Stimulated activated CD4-positive, alpha-beta T cell treated with anti-CD3 and anti-CD28 coated beads, Interleukin-15, amount 100 ng/mL, for 24 hours (primary cell): Measurements from ENCODE around the gene DOCK10.
A peak's percentile ranks its signal among the peaks of the same experiment; 100 is the strongest.
"Not testable (repeated sequence)": the region's sequence is repeated elsewhere in the genome, so short reads cannot be mapped to it uniquely, and the experiment has no call there.

Experiments used
- DNase-seq: peaks from one replicate; pipeline ENCODE4 v3.0.0-alpha.2; 2020

Gene DOCK10

DNA sequence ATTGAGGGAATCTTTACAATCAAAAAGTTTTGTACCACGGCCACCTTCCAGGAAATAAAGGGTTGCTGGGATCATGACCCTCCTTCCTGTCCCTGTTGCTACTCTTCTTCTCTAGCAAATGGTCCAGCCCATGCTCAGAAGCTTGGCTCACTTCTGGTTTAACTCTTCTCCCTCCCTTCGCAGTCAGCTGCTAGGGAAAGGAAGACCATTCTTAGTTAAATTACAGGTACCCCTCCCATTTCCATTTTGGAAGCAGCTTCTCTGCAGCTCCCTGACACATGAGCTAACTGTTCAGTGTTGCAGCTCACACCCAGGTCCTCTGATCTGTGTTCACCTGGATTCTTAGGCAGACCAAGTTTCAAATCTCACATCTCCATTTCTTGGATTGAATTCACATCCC, 100.3 kb downstream of the DOCK10 start:
- no peak for DNase-seq

- DNase-seq = no peak
Observed at GRCh38 chr2:224940618-224941017, 101.7 kb downstream of the DOCK10 start.

DNA sequence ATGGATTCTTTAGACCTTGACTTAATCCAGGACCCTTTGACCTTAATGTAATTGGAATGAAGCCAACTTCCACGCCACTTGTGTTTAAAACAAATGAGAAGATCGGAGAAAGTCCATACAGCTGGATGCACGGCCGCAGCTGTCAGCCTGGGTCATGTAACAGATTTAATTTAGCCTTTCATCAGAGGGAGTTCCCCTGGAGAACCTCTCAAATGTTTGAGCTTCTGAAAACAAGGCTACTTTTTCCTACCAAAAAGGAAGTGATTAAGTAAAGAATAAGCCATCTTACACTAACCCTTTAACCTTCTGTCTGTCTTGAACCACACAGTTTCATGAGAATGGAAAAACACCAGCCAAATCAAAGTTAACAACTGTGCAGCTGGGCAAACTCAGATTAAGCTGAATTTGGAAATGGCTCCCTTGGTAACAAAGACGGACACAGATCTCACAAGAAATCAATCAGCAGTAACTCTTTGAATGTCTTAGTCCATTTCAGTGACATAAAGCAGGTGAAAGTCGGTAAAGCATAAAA, 103.6 kb downstream of the DOCK10 start:
- DNase-seq = no peak

GRCh38 chr2:224937887-224938286, 104.4 kb downstream of the DOCK10 start:
- no peak for DNase-seq

- no peak for DNase-seq
Observed at GRCh38 chr2:224934526-224935188, 107.6 kb downstream of the DOCK10 start.

DNA sequence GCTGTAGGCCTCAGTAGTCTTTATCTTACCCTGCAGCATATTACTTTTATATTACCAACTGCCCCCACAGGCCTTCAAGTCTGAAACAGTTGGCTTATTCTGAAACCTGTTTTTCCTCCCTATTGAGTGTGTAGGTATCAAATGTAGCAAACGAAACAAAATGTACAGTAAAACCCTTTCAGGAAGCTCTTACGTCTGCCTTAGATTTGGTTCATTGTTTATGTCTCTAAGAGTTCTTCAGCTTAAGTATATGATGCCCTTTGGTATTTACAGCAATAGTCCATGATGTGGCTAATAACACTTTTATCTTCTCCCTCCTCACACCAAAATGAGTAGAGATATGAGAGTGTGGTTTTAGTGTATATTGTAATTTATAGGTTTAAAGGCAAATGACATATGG, 108.8 kb downstream of the DOCK10 start:
- no peak for DNase-seq

- no peak for DNase-seq
Observed at GRCh38 chr2:224932522-224932921, 109.7 kb downstream of the DOCK10 start.

- DNase-seq = no peak
Observed at GRCh38 chr2:224931956-224932355, 110.3 kb downstream of the DOCK10 start.

DNA sequence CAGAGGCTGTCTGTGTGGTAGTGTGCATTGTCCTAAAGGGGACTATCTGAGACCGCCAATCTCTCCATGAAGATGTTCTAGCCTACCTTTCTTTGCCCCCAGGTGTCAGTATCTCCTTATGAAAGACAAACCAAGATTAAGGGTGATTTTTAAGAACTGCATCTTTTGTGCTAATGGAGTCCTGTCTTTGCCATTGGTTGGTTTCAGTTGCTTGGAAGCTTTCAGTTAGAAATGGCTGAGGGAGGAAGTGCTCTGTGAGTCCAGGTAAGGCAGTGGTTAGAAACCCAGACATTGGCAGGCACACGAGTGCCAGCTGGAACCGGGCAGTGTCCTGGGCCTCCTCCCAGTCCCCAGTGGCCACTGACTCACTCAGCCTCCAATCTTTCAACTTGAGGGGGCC, 111.3 kb downstream of the DOCK10 start:
- no peak for DNase-seq

GRCh38 chr2:224930124-224930523, 112.1 kb downstream of the DOCK10 start:
- DNase-seq = no peak

- DNase-seq = no peak
Observed at GRCh38 chr2:224929512-224929911, 112.8 kb downstream of the DOCK10 start.

DNA sequence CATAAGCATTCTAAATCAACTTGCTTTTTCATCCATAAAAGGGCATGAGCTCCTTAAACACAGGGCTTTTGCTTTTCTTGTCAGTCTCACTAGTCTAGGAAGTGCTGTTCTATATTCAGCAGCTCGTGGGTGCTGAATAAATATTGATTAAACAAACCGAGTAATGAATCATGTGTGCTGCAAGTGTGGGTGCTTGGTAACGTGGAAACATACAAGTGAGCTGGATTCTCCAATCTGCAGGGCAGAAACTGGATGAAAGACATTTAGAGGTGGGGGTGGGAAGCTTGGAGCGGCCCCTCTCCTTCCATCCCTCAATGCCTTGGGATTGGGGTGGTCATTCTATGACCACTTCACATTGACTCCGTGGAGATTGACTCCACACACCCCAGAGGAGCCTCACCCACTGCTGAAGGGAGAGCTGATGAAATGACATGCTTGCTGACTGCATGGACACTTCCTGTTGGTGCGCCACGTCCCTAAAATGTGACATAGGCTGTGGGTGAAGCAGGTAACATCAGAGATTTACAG, 114.6 kb downstream of the DOCK10 start:
- DNase-seq = peak; percentile 71

DNA sequence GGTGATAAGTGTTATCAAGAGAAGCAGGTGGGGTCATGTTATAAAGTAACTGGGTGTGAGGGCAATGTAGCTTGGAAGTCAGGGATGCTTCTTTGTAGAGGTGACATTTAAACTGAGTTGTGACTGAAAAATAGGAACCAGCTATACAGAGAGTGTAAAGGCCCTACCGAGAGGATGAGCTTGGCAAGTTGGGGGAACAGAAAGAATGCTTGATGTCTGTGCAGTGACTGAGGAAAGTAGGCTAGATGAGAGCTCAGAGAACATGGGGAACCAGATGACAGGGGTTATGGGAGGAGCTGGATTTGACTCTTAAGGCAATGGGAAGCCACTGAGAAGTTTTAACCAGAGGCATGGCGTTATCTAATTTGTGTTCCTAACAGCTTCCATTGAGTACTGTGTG, 115.3 kb downstream of the DOCK10 start:
- DNase-seq = no peak

- no peak for DNase-seq
Observed at GRCh38 chr2:224925810-224926100, 116.5 kb downstream of the DOCK10 start.

DNA sequence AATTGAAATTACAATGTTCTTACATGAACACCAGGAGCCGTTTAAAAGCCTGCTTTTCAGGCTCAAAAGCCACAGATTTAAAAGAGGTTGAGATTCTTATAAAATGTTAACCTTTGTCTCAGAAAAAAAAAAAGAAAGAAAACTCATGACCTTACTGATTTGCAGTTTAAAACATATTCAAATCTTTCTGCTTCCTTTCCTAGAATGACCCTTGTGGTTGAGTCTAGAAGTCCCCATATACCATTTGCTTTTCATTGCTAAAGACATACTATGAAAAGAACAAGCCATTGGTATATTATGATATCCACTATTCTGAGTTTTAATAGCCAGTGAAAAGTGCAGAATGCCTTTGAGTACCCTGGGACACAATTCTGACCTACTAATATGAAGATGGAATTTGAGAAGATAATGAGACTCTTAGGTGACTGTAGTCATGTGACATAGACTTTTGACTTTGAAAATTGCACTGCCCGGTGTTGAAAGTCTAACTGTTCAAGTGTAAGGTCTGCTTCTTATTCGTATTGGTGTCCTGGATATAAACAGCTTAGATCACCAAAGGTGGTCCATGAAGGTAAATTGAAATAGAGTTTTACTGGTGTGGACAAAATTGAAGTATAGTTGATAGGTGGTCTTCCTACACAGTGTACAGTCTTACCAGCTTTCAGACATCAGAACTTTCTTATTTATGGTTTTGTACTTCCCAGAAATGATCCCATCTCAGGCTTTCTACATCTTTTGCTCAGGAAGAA, 117.0 kb downstream of the DOCK10 start:
- no peak for DNase-seq

GRCh38 chr2:224924631-224925030, 117.6 kb downstream of the DOCK10 start:
- no peak for DNase-seq

DNA sequence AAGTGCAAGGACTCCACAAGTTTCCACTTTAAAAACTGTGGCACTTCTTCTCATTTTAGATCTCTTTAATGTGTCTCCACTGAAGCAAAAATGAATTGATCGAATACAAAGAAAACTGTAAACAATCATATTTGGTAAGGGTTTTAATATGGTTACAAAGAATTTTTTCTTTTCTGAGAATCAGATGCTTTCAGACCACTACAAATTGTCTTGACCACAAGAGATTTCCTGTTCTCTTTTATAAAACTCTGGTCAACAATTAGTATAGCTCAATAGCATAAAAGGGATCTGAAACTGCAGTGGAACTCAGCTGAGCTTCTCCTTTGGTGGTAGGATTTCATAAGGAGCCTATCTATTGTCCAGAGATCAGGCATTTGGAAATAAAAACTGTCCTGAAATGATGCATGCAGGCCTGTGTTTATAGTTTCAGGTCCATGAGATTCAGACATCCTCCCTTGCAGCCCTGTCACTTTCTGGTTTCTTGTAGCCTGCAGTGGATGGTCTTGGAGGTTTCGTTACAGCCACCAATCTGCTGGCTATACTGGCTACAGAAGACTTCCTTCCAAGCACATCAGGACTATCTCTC, 120.0 kb downstream of the DOCK10 start:
- DNase-seq = no peak

DNA sequence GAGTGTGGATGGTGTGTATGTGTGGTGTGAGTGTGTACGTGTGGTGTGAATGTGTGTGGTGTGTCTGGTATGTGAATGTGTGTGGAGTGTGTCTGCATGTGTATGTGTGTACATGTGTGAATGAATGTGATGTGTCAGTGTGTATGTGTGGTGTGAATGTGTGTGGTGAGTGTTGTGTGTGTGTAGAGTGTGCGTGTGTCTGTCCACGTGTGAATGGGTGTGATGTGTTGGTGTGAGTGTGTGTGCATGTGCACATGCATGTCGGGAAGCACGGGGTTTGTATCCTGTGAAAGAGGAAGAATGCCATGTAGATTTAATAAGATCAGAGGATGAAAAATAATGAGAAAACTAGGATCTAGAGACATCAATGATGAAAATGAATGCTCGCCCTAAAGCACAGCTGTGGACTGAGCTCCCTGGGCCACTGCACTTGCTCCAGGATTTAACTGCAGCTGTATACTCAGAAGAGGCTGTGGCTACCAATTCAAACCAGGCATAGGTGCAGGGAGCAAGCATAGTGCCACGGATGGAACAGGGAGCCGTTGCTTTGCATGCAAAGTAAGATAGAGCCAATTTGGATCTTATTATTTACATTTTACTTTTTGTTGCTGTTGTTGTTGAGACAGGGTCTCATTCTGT, 122.7 kb downstream of the DOCK10 start:
- no peak for DNase-seq

DNA sequence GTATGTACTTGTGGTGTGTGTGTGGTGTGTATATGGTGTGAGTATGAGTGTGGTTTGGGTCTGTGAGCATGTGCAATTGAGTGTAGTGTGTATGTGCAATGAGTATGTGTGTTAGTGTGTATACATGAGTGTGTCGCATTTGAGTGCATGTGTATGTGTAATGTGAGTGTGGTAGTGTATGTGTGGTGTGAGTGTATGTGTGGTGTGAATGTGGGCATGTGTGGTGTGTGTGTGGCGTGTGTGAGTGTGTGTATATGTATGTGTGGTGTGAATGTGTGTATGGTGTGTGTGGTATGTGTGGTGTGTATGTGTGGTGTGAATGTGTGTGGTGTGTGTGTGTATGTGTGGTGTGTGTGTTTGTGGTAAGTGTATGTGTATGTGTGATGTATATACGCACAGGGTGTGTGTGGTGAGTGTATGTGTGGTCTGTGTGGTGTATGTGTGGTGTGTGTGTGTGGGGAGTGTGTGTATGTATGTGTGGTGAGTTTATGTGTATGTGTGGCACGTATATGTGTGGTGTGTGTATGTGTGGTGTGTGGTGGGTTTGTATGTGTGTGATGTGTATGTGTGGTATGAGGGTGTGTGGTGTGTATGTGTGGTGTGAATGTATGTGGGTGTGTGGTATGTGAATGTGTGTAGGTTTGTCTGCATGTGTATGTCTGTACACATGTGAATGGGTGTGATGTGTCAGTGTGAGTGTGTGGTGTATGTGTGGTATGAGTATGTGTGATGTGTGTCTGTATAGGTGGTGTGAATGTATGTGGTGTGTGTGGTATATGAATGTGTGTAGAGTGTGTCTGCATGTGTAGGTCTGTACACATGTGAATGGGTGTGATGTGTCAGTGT, 123.4 kb downstream of the DOCK10 start:
- DNase-seq = no peak

DNA sequence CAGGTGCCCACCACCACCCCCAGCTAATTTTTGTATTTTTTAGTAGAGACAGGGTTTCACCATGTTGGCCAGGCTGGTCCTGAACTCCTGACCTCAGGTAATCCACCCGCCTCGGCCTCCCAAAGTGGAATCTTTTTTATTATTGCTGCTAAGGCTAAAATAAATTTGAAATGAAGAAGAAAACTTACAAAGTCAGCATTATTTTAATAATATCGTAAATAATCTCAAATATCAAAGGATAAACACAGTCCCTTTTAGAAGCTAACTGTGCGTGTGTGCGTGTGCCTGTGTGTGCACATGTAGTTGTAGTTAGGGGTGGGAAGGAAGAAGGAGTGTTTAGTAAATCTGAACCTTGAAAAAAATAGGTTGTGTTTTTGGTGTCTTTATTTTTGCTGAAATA, 125.0 kb downstream of the DOCK10 start:
- not testable (repeated sequence) for DNase-seq

DNA sequence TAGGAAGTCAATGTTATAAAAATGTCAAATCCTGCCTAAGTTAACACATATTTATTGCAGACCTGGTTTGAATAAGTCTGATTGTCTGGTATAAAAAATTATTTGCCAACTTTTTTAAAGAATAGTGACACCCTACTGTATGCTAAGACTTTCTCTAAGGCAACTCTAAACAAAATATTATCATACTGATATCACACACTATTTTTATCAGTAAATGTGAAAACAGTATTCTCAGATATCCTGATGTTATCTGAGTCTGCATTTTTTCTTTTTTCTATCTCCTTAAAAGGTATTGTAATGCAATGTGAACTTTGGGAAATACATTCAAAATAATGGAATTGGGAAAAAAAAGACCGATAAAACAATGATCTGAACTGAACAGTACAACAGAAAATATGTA, 127.1 kb downstream of the DOCK10 start:
- DNase-seq = no peak

DNA sequence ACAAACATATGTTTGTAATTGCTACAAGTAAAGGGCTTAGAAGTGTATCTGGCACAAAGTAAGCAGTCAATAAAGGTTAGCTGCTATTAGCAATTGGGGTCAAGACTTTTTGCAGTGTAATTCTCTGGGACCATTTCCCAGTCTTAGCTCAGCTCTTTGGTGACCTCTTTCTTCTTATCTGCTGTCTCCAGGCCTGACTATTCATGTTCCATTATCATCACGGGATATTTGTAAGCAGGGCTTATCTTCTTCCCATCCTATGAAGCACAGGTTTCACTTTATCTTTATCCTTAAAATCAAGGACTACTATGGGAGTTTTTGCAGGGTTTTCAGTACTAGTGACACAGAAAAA, 131.7 kb downstream of the DOCK10 start:
- no peak for DNase-seq
